ENCODE results near the gene SZRD1.

DNA sequence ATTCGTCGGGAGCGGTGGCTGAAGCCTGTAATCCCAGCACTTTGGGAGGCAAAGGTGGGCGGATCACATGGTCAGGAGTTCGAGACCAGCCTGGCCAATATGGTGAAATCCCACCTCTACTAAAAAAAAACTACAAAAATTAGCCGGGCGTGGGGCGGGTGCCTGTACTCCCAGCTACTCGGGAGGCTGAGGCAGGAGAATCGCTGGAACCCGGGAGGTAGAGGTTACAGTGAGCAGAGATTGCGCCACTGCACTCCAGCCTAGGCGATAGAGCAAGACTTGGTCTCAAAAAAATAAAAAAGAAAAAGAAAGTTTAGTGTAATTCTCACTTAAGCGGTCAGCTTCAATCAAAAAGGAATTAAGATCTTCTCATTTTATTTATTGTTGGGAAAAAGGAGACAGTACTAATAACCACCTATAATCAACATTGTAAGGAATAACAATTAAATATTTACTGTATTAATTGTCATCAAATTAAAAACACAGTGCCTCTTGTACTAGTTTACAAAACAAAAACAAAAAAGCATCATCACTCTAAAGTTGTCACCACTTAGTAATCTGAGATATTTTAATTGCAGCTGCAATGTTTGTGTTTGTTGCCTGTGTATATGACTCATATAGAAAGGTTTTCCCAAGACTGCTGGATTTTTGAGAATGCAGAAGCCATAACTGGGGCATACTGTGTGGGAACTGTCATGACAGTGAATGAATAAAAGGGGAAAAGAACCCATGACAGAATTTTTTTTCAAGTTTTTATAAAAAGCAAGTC is 18.4 kb upstream of the SZRD1 start:
- TF ChIP-seq, protein P1, sequence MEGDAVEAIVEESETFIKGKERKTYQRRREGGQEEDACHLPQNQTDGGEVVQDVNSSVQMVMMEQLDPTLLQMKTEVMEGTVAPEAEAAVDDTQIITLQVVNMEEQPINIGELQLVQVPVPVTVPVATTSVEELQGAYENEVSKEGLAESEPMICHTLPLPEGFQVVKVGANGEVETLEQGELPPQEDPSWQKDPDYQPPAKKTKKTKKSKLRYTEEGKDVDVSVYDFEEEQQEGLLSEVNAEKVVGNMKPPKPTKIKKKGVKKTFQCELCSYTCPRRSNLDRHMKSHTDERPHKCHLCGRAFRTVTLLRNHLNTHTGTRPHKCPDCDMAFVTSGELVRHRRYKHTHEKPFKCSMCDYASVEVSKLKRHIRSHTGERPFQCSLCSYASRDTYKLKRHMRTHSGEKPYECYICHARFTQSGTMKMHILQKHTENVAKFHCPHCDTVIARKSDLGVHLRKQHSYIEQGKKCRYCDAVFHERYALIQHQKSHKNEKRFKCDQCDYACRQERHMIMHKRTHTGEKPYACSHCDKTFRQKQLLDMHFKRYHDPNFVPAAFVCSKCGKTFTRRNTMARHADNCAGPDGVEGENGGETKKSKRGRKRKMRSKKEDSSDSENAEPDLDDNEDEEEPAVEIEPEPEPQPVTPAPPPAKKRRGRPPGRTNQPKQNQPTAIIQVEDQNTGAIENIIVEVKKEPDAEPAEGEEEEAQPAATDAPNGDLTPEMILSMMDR (conservative IDR thresholded peaks at IDR 0.05), result no peak
- no peak for TF ChIP-seq EZH2 (IDR thresholded peaks at IDR 0.05; ENCODE audit: low read depth)
